Caki2 (cell line): ENCODE data around the gene RTP3. TPM values are rescaled to one million over a fixed set of nuclear protein-coding genes. Genes with fewer than 3 reads are reported as not detected.

Experiments used
- DNase-seq: peaks from one replicate; pipeline ENCODE4 v3.0.0-alpha.2; 2015; ENCODE audit warnings: low read depth
- in situ Hi-C: cut with HindIII; loops from 2 replicates; pipeline ENCODE4 v1.10.0; 2016; ENCODE audit warnings: low sequenced_read_pairs, low pct_unique_long_range_greater_than_20kb, mixed read lengths
- total RNA-seq: library from RNA; depleted of rRNA; stranded (reverse); fragments of >200 nt; shearing (Covaris generic); gene quantifications from 2 replicates; pipeline ENCODE4 v1.2.3, GENCODE V29; 2014; ENCODE audit warnings: low replicate concordance

The RTP3 gene
- total RNA-seq, 1 experiment from 2014 or later, result not detected

- in situ Hi-C loops, result no loop called here
- no peak for DNase-seq
Observed at GRCh38 chr3:46466871-46467403, 30.8 kb upstream of the RTP3 start.

GRCh38 chr3:46467562-46467961, 30.2 kb upstream of the RTP3 start:
- DNase-seq, result no peak
- in situ Hi-C loops, result no loop called here

GRCh38 chr3:46468753-46469600, 28.8 kb upstream of the RTP3 start:
- no peak for DNase-seq
- in situ Hi-C loops, result no loop called here

- DNase-seq, result no peak
- in situ Hi-C loops, result no loop called here
Observed at GRCh38 chr3:46469680-46470357, 28.0 kb upstream of the RTP3 start.

GRCh38 chr3:46470831-46471230, 26.9 kb upstream of the RTP3 start:
- DNase-seq, result no peak
- in situ Hi-C loops, result no loop called here

- DNase-seq, result no peak
- in situ Hi-C loops, result no loop called here
Observed at GRCh38 chr3:46471371-46471914, 26.3 kb upstream of the RTP3 start.

GRCh38 chr3:46472736-46473135, 25.0 kb upstream of the RTP3 start:
- DNase-seq, result no peak
- in situ Hi-C loops, result no loop called here

- no peak for DNase-seq
- in situ Hi-C loops, result no loop called here
Observed at GRCh38 chr3:46477145-46477544, 20.6 kb upstream of the RTP3 start.

- DNase-seq, result no peak
- in situ Hi-C loops, result no loop called here
Observed at GRCh38 chr3:46477756-46478155, 20.0 kb upstream of the RTP3 start.

GRCh38 chr3:46478341-46478740, 19.4 kb upstream of the RTP3 start:
- in situ Hi-C loops, result no loop called here

GRCh38 chr3:46479021-46479420, 18.8 kb upstream of the RTP3 start:
- in situ Hi-C loops, result no loop called here
- no peak for DNase-seq

More at GRCh38 chr3:46478341-46478740, 19.4 kb upstream of the RTP3 start:
- no peak for DNase-seq

- in situ Hi-C loops, result no loop called here
- DNase-seq, result no peak
Observed at GRCh38 chr3:46479696-46480095, 18.1 kb upstream of the RTP3 start.

- in situ Hi-C loops, result no loop called here
- DNase-seq, result no peak
Observed at GRCh38 chr3:46480491-46481195, 17.1 kb upstream of the RTP3 start.

- in situ Hi-C loops, result no loop called here
- no peak for DNase-seq
Observed at GRCh38 chr3:46481636-46482035, 16.1 kb upstream of the RTP3 start.

- in situ Hi-C loops, result no loop called here
- DNase-seq, result no peak
Observed at GRCh38 chr3:46482632-46483350, 15.0 kb upstream of the RTP3 start.

GRCh38 chr3:46483825-46484224, 14.0 kb upstream of the RTP3 start:
- in situ Hi-C loops, result no loop called here
- DNase-seq, result no peak

- DNase-seq, result no peak
- in situ Hi-C loops, result no loop called here
Observed at GRCh38 chr3:46484388-46484787, 13.4 kb upstream of the RTP3 start.
